GM10847 (cell line): ENCODE data around the gene NDUFAF5.

ENCODE experiments used
- POLR2A ChIP-seq: IDR thresholded peaks from 2 replicates; pipeline ENCODE4 v1.6.1; 2011; ENCODE audit not compliant: insufficient read length; ENCODE audit errors: extremely low read depth

The NDUFAF5 gene

GRCh38 chr20:13844296-13844695 is 59.5 kb downstream of the NDUFAF5 start:
- TF ChIP-seq POLR2A: no peak

GRCh38 chr20:13851279-13851678 is 66.5 kb downstream of the NDUFAF5 start:
- TF ChIP-seq POLR2A: no peak

GRCh38 chr20:13852306-13852705 is 67.5 kb downstream of the NDUFAF5 start:
- no peak for TF ChIP-seq POLR2A

- no peak for TF ChIP-seq POLR2A
Observed at GRCh38 chr20:13855613-13856012, 70.8 kb downstream of the NDUFAF5 start.

- TF ChIP-seq POLR2A: no peak
Observed at GRCh38 chr20:13856354-13856753, 71.5 kb downstream of the NDUFAF5 start.

GRCh38 chr20:13857304-13857703 is 72.5 kb downstream of the NDUFAF5 start:
- TF ChIP-seq POLR2A: no peak

- TF ChIP-seq POLR2A: no peak
Observed at GRCh38 chr20:13857961-13858360, 73.1 kb downstream of the NDUFAF5 start.

GRCh38 chr20:13858439-13858838 is 73.6 kb downstream of the NDUFAF5 start:
- no peak for TF ChIP-seq POLR2A

GRCh38 chr20:13858871-13859270 is 74.0 kb downstream of the NDUFAF5 start:
- no peak for TF ChIP-seq POLR2A

- no peak for TF ChIP-seq POLR2A
Observed at GRCh38 chr20:13862245-13862644, 77.4 kb downstream of the NDUFAF5 start.

- TF ChIP-seq POLR2A: no peak
Observed at GRCh38 chr20:13863244-13863643, 78.4 kb downstream of the NDUFAF5 start.

GRCh38 chr20:13865156-13865555 is 80.3 kb downstream of the NDUFAF5 start:
- TF ChIP-seq POLR2A: no peak

- TF ChIP-seq POLR2A: no peak
Observed at GRCh38 chr20:13865791-13866351, 81.0 kb downstream of the NDUFAF5 start.

- no peak for TF ChIP-seq POLR2A
Observed at GRCh38 chr20:13868331-13868730, 83.5 kb downstream of the NDUFAF5 start.

- no peak for TF ChIP-seq POLR2A
Observed at GRCh38 chr20:13870170-13870748, 85.4 kb downstream of the NDUFAF5 start.
